ENCODE results near the gene NOP58. TPM values are rescaled to one million over a fixed set of nuclear protein-coding genes. Genes with fewer than 3 reads are reported as not detected.

NOP58 gene
- polyA plus RNA-seq, 1 donor from 2014 or later = 170 TPM

DNA sequence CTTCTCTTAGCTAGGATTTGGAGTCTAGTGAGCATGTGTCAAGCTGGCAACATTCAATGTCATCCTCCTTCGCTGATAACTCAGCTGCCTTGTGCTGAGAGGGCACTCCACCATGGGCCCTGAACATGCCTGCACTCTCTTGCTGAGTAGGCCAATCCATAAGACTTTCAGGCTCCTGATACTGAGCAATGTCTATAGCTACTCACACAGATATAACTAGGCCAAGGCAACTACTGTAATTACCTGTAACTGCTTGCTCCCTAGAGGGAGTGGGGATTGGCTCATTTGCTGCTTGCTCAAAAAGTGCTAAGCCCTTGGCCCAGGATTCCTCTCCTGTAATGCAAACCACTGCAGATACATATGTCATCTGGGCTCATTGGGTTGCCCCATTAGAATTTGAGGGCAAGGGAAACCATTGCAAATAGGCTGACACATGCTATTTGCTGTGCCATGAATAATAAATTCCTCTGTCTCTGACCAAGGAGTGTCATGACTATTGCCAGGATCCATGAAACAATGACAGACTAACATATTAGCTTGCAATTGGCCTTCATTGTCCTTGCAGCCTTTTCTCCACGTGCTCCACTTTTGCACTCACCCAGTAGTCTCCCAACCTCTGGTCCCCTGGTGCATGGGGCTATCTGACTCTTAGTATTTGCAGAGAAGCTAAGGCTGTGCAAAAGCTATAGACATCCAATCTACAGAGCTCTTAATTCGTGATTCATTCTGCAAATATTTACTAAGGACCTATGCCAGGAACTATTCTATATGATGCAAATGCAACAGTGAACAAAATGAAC lies 73.7 kb downstream of the NOP58 start:
- H3K9me3 ChIP-seq (ENCODE audit: low read length) = no peaks in the 10 kb centered on the region
- no peaks in the 10 kb centered on the region for H3K27me3 ChIP-seq (ENCODE audit: insufficient read depth, low read depth, low read length)
- no peak overlapping the region for H3K4me3 ChIP-seq (ENCODE audit: low read length)
- TF ChIP-seq EP300 (conservative IDR thresholded peaks at IDR 0.05; ENCODE audit: poor library complexity, severe bottlenecking) = no peak
- TF ChIP-seq, protein P1, sequence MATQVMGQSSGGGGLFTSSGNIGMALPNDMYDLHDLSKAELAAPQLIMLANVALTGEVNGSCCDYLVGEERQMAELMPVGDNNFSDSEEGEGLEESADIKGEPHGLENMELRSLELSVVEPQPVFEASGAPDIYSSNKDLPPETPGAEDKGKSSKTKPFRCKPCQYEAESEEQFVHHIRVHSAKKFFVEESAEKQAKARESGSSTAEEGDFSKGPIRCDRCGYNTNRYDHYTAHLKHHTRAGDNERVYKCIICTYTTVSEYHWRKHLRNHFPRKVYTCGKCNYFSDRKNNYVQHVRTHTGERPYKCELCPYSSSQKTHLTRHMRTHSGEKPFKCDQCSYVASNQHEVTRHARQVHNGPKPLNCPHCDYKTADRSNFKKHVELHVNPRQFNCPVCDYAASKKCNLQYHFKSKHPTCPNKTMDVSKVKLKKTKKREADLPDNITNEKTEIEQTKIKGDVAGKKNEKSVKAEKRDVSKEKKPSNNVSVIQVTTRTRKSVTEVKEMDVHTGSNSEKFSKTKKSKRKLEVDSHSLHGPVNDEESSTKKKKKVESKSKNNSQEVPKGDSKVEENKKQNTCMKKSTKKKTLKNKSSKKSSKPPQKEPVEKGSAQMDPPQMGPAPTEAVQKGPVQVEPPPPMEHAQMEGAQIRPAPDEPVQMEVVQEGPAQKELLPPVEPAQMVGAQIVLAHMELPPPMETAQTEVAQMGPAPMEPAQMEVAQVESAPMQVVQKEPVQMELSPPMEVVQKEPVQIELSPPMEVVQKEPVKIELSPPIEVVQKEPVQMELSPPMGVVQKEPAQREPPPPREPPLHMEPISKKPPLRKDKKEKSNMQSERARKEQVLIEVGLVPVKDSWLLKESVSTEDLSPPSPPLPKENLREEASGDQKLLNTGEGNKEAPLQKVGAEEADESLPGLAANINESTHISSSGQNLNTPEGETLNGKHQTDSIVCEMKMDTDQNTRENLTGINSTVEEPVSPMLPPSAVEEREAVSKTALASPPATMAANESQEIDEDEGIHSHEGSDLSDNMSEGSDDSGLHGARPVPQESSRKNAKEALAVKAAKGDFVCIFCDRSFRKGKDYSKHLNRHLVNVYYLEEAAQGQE (IDR thresholded peaks at IDR 0.05; ENCODE audit: borderline replicate concordance) = no peak
- no peak for TF ChIP-seq SMC3 (conservative IDR thresholded peaks at IDR 0.05; ENCODE audit: poor library complexity)
- TF ChIP-seq, protein P2, sequence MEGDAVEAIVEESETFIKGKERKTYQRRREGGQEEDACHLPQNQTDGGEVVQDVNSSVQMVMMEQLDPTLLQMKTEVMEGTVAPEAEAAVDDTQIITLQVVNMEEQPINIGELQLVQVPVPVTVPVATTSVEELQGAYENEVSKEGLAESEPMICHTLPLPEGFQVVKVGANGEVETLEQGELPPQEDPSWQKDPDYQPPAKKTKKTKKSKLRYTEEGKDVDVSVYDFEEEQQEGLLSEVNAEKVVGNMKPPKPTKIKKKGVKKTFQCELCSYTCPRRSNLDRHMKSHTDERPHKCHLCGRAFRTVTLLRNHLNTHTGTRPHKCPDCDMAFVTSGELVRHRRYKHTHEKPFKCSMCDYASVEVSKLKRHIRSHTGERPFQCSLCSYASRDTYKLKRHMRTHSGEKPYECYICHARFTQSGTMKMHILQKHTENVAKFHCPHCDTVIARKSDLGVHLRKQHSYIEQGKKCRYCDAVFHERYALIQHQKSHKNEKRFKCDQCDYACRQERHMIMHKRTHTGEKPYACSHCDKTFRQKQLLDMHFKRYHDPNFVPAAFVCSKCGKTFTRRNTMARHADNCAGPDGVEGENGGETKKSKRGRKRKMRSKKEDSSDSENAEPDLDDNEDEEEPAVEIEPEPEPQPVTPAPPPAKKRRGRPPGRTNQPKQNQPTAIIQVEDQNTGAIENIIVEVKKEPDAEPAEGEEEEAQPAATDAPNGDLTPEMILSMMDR (IDR thresholded peaks at IDR 0.05; ENCODE audit: poor library complexity, severe bottlenecking) = no peak
- TF ChIP-seq TAF1 (IDR thresholded peaks at IDR 0.05; ENCODE audit: low read depth) = no peak
- TF ChIP-seq EZH2 (IDR thresholded peaks at IDR 0.05; ENCODE audit: borderline replicate concordance, insufficient read depth, low read length, poor library complexity, severe bottlenecking) = no peak
- no peak for TF ChIP-seq RAD21 (conservative IDR thresholded peaks at IDR 0.05)
- TF ChIP-seq POLR2AphosphoS5 (IDR thresholded peaks at IDR 0.05) = no peak
- no peak for TF ChIP-seq MXI1 (conservative IDR thresholded peaks at IDR 0.05; ENCODE audit: poor library complexity, severe bottlenecking)
- no peak overlapping the region for H3K4me2 ChIP-seq (ENCODE audit: low read length)
- no peaks in the 10 kb centered on the region for H4K20me1 ChIP-seq (ENCODE audit: insufficient read depth)
- no peaks in the 10 kb centered on the region for H3F3A ChIP-seq (ENCODE audit: insufficient read depth, low read length, poor library complexity, severe bottlenecking)
- H3K9me2 ChIP-seq (ENCODE audit: insufficient read depth, low read length) = no peaks in the 10 kb centered on the region
- H3K36me3 ChIP-seq (ENCODE audit: insufficient read depth, low read length) = no peaks in the 10 kb centered on the region
- no peak overlapping the region for H2AFZ ChIP-seq (ENCODE audit: low read depth, low read length)
- H3K27ac ChIP-seq (ENCODE audit: low read length) = no peak overlapping the region
- H3K79me2 ChIP-seq (replicated peaks; ENCODE audit: insufficient read depth, low read length) = no peaks in the 10 kb centered on the region
- H3K9ac ChIP-seq (ENCODE audit: low read length) = no peak overlapping the region

DNA sequence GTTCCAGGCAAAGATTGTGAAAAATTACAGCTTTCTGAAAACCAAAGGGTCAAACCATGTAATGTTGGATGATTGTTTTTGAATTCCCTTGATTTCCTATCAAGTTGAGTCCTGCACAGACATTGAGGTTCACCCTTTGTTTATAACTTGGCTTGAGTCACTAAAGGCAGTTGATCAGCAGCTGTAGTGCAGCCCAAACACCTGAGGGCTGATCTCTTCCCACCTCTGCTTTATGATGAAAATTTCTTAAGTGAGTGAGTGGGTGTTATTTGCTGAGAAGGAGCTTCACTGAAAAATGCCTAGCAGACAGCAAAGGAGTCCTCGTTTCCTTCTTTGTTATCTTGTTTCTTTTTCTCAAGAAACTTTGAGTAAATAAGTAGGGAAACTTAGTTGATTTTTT lies 78.6 kb downstream of the NOP58 start:
- Histone ChIP-seq H3F3A (ENCODE audit: insufficient read depth, low read length, poor library complexity, severe bottlenecking) (no peaks in the 10 kb centered on the region), H3K27me3 (ENCODE audit: insufficient read depth, low read depth, low read length) (no peaks in the 10 kb centered on the region), H3K9me3 (ENCODE audit: low read length) (no peaks in the 10 kb centered on the region), H4K20me1 (ENCODE audit: insufficient read depth) (no peaks in the 10 kb centered on the region), H3K9me2 (ENCODE audit: insufficient read depth, low read length) (no peaks in the 10 kb centered on the region), H3K9ac (ENCODE audit: low read length) (no peak overlapping the region), H3K4me3 (ENCODE audit: low read length) (no peak overlapping the region), H3K36me3 (ENCODE audit: insufficient read depth, low read length) (no peaks in the 10 kb centered on the region), H3K27ac (ENCODE audit: low read length) (no peak overlapping the region), H3K4me2 (ENCODE audit: low read length) (no peak overlapping the region), H3K79me2 (replicated peaks; ENCODE audit: insufficient read depth, low read length) (no peaks in the 10 kb centered on the region), H2AFZ (ENCODE audit: low read depth, low read length) (no peak overlapping the region)
- no peak for TF ChIP-seq POLR2AphosphoS5 (IDR thresholded peaks at IDR 0.05)
- no peak for TF ChIP-seq EZH2 (IDR thresholded peaks at IDR 0.05; ENCODE audit: borderline replicate concordance, insufficient read depth, low read length, poor library complexity, severe bottlenecking)
- no peak for TF ChIP-seq SMC3 (conservative IDR thresholded peaks at IDR 0.05; ENCODE audit: poor library complexity)
- no peak for TF ChIP-seq RAD21 (conservative IDR thresholded peaks at IDR 0.05)
- TF ChIP-seq MXI1 (conservative IDR thresholded peaks at IDR 0.05; ENCODE audit: poor library complexity, severe bottlenecking) = no peak
- TF ChIP-seq, protein P2 (IDR thresholded peaks at IDR 0.05; ENCODE audit: poor library complexity, severe bottlenecking) = no peak
- TF ChIP-seq, protein P1 (IDR thresholded peaks at IDR 0.05; ENCODE audit: borderline replicate concordance) = no peak
- TF ChIP-seq EP300 (conservative IDR thresholded peaks at IDR 0.05; ENCODE audit: poor library complexity, severe bottlenecking) = no peak
- no peak for TF ChIP-seq TAF1 (IDR thresholded peaks at IDR 0.05; ENCODE audit: low read depth)
